NCI-H2196 (cell line): ENCODE measurements around the gene TAP1.
A peak's percentile ranks its signal among the peaks of the same experiment; 100 is the strongest.
"Not testable (repeated sequence)": the region's sequence is repeated elsewhere in the genome, so short reads cannot be mapped to it uniquely, and the experiment has no call there.

Source experiments
- DNase-seq: peaks from one replicate; lab custom pipeline; 2025; ENCODE audit not compliant: unreplicated experiment; lab: John Stamatoyannopoulos, UW

Gene TAP1

DNA sequence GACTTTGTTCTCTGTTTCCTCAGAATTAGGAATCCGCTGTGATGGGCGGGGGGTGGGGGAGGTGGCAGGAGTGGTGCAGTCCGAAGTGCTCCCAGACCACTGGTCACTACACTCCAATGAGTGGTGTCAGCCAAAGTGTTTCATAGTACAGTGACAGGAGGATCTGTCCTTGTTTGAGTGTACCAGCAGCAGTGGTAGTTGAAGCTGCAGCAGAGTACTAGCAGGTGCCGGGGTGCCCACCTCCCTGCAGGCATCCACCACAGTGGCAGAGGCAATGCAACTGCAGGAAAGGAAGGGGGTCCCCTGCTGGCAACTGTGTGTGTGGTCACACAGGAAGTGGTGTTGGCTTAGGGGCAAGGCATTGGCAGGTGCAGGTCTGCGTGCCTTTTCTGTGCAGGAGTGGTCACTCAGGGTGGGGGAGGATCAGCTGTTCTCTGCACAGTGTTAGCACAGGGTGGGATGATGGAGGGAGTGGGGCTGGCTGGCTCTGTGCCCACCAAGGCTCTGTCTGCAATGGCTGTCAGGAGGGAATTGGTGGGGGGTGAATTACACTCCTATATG is 46.4 kb downstream of the TAP1 start:
- DNase-seq = no peak

DNA sequence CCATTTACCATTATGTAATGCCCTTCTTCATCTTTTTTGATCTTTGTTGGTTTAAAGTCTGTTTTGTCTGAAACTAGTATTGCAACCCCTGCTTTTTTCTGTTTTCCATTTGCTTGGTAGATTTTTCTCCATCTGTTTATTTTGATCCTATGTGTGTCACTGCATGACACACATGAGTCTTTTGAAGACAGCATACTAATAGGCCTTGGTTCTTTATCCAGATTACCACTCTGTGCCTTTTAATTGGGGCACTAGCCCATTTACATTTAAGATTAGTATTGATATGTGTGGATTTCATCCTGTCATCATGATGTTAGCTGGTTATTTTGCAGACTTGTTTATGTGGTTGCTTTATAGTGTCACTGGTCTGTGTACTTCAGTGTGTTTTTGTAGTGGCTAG is 48.1 kb downstream of the TAP1 start:
- not testable (repeated sequence) for DNase-seq

DNA sequence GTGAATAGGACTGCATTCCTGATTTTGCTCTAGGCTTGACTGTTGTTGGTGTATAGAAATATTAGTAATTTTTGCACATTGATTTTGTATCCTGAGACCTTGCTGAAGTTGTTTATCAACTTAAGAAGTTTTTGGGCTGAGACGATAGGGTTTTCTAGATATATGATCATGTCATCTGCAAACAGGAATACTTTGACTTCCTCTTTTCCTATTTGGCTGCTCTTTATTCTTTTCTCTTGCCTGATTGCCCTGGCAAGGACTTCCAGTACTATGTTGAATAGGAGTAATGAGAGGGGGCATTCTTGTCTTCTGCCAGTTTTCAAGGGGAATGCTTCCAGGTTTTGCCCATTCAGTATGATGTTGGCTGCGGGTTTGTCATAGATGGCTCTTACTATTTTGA is 50.1 kb downstream of the TAP1 start:
- DNase-seq = no peak

DNA sequence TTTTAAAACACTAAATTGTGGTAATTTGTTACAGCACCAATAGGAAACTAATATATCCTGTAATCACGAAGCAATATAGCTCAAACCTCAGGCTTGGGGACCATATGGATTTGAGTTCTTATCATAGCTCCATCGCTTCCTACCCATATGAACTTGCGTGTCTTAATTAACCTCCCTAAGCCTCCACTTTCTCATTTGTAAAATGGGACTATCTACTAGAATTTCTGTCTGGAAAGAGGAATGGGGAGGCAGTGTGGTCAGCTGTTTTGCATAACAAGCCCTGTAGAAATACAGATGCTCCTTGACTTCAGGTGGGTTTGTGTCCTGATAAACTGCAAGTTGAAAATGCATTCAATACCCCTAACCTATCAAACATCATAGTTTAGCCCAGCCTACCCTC is 53.8 kb downstream of the TAP1 start:
- DNase-seq = no peak

DNA sequence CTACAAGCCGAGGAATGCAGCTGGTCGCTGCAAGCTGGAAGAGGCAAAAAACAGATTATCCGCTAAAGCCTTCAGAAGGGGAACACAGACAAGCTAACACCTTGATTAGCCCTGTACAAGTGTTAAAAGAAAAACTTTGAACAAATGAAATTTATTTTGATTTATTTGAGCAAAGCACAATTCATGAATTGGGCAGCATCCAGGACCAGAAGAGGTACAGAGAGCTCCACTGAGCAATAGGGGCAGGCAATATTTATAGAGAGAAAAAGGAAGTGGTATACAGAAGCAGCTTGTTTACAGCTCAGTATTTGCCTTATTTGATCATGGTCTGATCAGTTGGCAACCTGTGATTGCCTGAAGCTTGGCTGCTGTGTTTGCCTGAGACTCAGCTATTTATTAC is 54.3 kb downstream of the TAP1 start:
- DNase-seq = no peak

DNA sequence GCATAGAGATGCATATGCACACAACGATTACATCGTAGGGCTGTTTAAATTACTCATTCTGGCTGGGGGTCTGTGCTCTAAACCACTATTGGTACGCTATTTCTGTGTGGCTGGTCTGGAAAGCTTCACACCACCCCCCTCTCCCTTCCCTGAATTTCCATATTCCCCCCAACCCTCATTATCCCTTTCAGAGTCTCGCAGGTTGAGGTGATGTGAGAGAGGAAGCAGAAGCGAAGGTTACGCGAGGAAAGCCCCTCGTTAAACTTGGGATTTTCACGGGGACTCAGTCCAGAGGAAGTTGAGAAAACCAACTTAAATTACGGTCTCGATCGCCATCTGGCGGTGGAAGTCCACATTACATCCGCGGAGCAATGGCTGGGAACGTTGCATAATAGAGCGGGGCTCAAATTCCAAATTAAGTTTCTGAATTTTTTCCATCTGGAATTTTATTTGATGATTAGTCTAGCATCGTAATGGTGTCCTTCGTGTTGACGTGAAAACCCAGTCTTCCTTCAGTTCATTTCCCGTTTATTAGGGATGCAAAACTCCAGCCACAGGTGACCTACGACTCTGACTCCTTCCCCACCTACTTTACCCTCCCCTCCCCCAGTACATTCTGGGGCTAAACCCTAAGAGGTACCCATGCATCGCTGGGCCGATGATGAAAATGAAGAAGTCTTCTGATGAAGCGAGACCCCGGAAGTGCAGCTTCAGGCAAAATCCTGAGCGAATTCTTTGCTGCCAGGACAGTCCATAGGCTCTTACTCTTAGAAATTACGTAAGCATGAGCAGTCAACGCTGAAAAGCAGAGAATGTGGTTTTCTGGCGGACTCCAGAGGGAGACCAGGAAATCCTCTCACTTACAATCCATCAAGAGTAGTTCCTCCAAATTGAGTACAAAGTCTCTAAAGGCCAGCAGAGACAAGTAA is 56.4 kb downstream of the TAP1 start:
- peak; percentile 63 for DNase-seq
